ENCODE results near the gene RXRA. TPM values are rescaled to one million over a fixed set of nuclear protein-coding genes. Genes with fewer than 3 reads are reported as not detected.

Gene RXRA
- total and polyA plus RNA-seq, 4 donors, result 41.5 to 116 (median 74.1) TPM

DNA sequence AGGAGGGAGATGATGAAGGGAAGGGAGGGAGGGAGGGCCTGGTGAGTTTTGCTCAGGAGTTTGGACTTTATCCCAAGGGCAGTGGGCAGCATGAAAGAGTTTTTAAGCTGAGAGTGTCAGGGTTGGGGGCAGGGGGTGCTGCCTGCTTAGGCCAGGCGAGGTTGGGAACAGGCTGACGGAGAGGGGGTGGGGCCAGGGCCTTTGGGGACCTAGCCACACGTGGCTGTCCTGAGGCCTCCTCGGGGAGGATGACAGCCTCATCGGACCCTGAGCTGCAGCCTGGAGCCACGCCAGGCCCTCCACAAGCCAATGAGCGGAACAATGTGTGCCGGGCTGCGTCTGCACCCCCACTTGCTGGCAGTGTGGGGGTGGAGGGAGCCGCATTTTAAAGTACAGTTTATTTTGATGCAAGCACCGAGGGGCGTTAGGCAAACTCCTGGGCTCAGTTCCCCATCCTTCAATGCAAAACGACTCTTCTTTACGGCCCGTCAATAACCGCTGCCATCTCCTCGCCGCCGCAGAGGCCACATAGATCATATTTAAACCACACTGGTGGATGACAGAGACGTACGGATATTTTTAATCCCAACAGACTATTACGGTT is 5.3 kb upstream of the RXRA start (continued):
- TF ChIP-seq MAX (IDR thresholded peaks at IDR 0.05) (peak; percentile 58), HNF4A (conservative IDR thresholded peaks at IDR 0.05) (peak; percentile 92 to 96), REST (IDR thresholded peaks at IDR 0.05) (peak; percentile 48), RAD21 (IDR thresholded peaks at IDR 0.05) (peak; percentile 24 to 59)

GRCh38 chr9:134321531-134321930 is 4.7 kb upstream of the RXRA start:
- Histone ChIP-seq H3K4me1 (ENCODE audit: control insufficient read depth in 4 of 4, insufficient read depth in 4 of 4, low read length in 3 of 4) (peaks cover 21 to 73% (median 53%) of the 10 kb centered on the region in 4 donors), H3K27me3 (ENCODE audit: control insufficient read depth in 4 of 4, insufficient read depth in 4 of 4, low read length in 3 of 4) (no peaks in the 10 kb centered on the region), H3K9ac (ENCODE audit: low read depth in 1 of 2, low read length in 2 of 2) (peak overlapping the region; percentile 16 to 95), H3K9me3 (ENCODE audit: control insufficient read depth in 4 of 4, low read length in 3 of 4) (no peaks in the 10 kb centered on the region), H3K27ac (ENCODE audit: low read depth in 1 of 2, low read length in 2 of 2) (peak overlapping the region; percentile 100), H3K4me3 (ENCODE audit: low read depth in 1 of 3, low read length in 3 of 3) (no peak overlapping the region), H3K36me3 (ENCODE audit: control insufficient read depth in 4 of 4, insufficient read depth in 3 of 4, low read depth in 1 of 4, low read length in 3 of 4) (no peaks in the 10 kb centered on the region)
- TF ChIP-seq GABPA (IDR thresholded peaks at IDR 0.05 in 1 of 2, conservative IDR thresholded peaks at IDR 0.05 in 1 of 2) (no peak), MAX (IDR thresholded peaks at IDR 0.05) (no peak), EGR1 (IDR thresholded peaks at IDR 0.05; ENCODE audit: low read depth in 2 of 2) (no peak)
- TF ChIP-seq, protein P1, sequence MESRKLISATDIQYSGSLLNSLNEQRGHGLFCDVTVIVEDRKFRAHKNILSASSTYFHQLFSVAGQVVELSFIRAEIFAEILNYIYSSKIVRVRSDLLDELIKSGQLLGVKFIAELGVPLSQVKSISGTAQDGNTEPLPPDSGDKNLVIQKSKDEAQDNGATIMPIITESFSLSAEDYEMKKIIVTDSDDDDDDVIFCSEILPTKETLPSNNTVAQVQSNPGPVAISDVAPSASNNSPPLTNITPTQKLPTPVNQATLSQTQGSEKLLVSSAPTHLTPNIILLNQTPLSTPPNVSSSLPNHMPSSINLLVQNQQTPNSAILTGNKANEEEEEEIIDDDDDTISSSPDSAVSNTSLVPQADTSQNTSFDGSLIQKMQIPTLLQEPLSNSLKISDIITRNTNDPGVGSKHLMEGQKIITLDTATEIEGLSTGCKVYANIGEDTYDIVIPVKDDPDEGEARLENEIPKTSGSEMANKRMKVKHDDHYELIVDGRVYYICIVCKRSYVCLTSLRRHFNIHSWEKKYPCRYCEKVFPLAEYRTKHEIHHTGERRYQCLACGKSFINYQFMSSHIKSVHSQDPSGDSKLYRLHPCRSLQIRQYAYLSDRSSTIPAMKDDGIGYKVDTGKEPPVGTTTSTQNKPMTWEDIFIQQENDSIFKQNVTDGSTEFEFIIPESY (IDR thresholded peaks at IDR 0.05), result no peak
- 62% methylated on average over 10 of the region's 10 CpGs for WGBS
- no peak for DNase-seq (ENCODE audit: low spot score)

DNA sequence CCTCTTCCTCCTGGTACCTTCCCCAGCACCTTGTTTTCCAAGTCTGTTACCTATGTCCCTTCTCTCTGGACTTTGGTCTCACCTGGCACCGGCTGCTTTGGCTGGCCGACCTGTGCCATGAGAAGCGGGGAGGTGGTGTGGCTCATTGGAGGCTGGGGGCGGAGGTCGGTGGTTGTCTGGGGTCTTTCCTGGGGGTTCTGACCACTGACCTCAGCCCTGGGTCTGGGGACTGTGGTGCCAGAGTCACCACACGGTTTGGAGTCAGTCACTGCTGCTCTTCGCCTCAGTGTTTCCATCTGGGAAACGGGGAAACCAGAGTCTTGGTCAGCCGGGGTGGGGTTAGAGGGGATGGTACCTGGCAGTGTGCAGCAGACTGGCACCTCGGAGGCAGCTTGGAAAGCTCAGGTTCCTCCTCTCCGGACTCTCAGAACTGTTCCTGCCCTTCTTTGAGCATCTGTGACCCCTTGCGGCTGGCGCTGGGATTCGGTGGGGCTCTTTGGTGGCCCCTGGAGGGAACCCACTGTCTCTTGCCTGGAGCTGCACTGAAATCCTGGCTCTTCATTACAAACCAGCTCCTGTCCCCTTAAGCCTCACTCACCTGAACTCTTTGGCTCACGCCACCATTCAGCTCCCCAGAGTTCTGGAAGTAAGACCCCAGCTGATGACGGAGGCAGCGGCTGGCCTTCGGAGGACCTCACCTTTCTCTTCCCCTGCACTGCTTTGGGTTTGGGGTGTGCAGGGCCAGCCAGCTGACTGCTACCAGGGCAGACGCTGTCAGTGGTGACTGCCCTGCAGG is 4.1 kb upstream of the RXRA start:
- TF ChIP-seq YY1 (IDR thresholded peaks at IDR 0.05) (peak; percentile 50), HNF4G (IDR thresholded peaks at IDR 0.05) (peak; percentile 51), HNF4A (conservative IDR thresholded peaks at IDR 0.05) (peak; percentile 86 to 88), JUND (IDR thresholded peaks at IDR 0.05) (no peak), ATF3 (IDR thresholded peaks at IDR 0.05) (no peak), RAD21 (IDR thresholded peaks at IDR 0.05) (peak in 1 of 2 donors; percentile 35), SP1 (IDR thresholded peaks at IDR 0.05) (peak; percentile 60), RXRA (IDR thresholded peaks at IDR 0.05) (peak; percentile 33 to 51)
- TF ChIP-seq, protein P1 (IDR thresholded peaks at IDR 0.05), result no peak
- Histone ChIP-seq H3K36me3 (ENCODE audit: control insufficient read depth in 4 of 4, insufficient read depth in 3 of 4, low read depth in 1 of 4, low read length in 3 of 4) (no peaks in the 10 kb centered on the region), H3K27ac (ENCODE audit: low read depth in 1 of 2, low read length in 2 of 2) (peak overlapping the region; percentile 100), H3K9ac (ENCODE audit: low read depth in 1 of 2, low read length in 2 of 2) (peak overlapping the region; percentile 74 to 95), H3K4me1 (ENCODE audit: control insufficient read depth in 4 of 4, insufficient read depth in 4 of 4, low read length in 3 of 4) (peaks cover 21 to 69% (median 50%) of the 10 kb centered on the region in 4 donors), H3K4me3 (ENCODE audit: low read depth in 1 of 3, low read length in 3 of 3) (no peak overlapping the region), H3K9me3 (ENCODE audit: control insufficient read depth in 4 of 4, low read length in 3 of 4) (no peaks in the 10 kb centered on the region), H3K27me3 (ENCODE audit: control insufficient read depth in 4 of 4, insufficient read depth in 4 of 4, low read length in 3 of 4) (no peaks in the 10 kb centered on the region)
- 66% methylated on average over 19 of the region's 19 CpGs for WGBS
- DNase-seq (ENCODE audit: low spot score), result no peak
